NB4 (cell line): ENCODE data around the gene VAV3.
"Not testable (repeated sequence)": the region's sequence is repeated elsewhere in the genome, so short reads cannot be mapped to it uniquely, and the experiment has no call there.

Experiments
- POLR2A ChIP-seq: IDR thresholded peaks from 2 replicates; pipeline ENCODE4 v1.6.1; 2011; ENCODE audit warnings: mild to moderate bottlenecking; ENCODE audit not compliant: insufficient read length; ENCODE audit errors: extremely low read depth
- TF ChIP-seq, protein P1 (sequence below): IDR thresholded peaks from one replicate; pipeline ENCODE4 v1.5.1; 2012; ENCODE audit warnings: low read depth, low read length

DNA sequence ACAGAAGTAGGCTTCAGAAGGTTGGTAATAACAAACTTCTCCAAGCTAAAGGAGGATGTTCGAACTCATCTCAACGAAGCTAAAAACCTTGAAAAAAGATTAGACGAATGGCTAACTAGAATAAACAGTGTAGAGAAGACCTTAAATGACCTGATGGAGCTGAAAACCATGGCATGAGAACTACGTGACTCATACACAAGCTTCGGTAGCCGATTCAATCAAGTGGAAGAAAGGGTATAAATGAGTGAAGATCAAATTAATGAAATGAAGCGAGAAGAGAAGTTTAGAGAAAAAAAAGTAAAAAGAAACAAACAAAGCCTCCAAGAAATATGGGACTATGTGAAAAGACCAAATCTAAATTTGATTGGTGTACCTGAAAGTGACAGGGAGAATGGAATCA, 231.6 kb downstream of the VAV3 start:
- TF ChIP-seq POLR2A = not testable (repeated sequence)
- TF ChIP-seq, protein P1, sequence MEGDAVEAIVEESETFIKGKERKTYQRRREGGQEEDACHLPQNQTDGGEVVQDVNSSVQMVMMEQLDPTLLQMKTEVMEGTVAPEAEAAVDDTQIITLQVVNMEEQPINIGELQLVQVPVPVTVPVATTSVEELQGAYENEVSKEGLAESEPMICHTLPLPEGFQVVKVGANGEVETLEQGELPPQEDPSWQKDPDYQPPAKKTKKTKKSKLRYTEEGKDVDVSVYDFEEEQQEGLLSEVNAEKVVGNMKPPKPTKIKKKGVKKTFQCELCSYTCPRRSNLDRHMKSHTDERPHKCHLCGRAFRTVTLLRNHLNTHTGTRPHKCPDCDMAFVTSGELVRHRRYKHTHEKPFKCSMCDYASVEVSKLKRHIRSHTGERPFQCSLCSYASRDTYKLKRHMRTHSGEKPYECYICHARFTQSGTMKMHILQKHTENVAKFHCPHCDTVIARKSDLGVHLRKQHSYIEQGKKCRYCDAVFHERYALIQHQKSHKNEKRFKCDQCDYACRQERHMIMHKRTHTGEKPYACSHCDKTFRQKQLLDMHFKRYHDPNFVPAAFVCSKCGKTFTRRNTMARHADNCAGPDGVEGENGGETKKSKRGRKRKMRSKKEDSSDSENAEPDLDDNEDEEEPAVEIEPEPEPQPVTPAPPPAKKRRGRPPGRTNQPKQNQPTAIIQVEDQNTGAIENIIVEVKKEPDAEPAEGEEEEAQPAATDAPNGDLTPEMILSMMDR = not testable (repeated sequence)
